ENCODE results near the gene PELI2.

DNA sequence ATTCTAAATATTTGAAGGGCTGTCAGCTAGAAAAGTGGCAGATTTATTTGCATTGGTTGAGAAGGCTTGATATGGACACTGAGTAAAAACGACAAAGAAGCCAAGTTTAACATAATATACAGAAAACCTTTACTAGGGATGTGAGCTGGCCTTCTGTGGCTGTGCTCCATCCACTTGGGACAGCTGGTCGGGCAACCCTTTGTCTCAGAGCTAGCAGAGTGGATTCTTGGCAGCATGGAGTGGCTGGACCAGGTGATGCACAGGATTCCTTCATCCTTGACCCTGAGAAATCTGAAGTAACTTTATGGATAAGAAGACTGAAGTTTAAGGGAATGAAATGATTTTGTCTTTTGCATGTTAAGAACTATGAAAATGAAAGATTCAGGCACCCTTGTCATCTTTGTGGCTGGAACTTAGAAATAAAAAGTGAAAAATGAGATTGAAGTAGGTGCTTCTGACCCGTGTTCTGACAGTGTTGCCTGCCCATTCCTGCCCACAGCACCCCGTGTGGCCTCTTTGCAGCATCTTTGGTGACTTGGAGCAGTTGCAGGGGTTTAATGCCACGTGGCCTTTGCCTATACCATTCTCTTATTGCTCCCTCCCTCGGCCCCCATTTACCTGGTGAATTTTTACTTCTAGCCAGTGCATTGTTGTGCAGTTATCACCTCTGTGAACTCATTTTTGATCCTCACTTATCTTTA lies 32.6 kb downstream of the PELI2 start:
- TF ChIP-seq CTCF (optimal IDR thresholded peaks at IDR 0.05 in 1 of 3, IDR thresholded peaks at IDR 0.05 in 1 of 3, conservative IDR thresholded peaks at IDR 0.05 in 1 of 3; ENCODE audit: extremely low read depth in 1 of 3, insufficient read depth in 2 of 3, low read length in 3 of 3) (no peak), EZH2 (IDR thresholded peaks at IDR 0.05; ENCODE audit: low read length) (no peak)

Measured in keratinocyte (primary cell).